B cell (primary cell): ENCODE data around the gene ENDOG. TPM values are rescaled to one million over a fixed set of nuclear protein-coding genes. Genes with fewer than 3 reads are reported as not detected.

ENCODE experiments used
- ATAC-seq: fragments of 200-7000 bp; cut with Tn5 transposase; one replicate; pipeline ENCODE4 v1.10.0; 2021; ENCODE audit warnings: low read depth, mild to moderate bottlenecking, moderate number of reproducible peaks, moderate library complexity
- CTCF ChIA-PET: fragments of 350-600 bp; sonication (Branson Sonifier 250); formaldehyde crosslinking; loops from one replicate; lab custom pipeline; 2021; ENCODE audit warnings: antibody characterized with exemption, inconsistent platforms; lab: Charles Lee
- POLR2A ChIA-PET: fragments of 350-600 bp; sonication (Branson Sonifier 250); formaldehyde crosslinking; loops from one replicate; lab custom pipeline; 2021; ENCODE audit warnings: antibody characterized with exemption; lab: Charles Lee
- DNase-seq: peaks from one replicate; pipeline ENCODE4 v3.0.0; 2013
- H2AFZ ChIP-seq: 2 replicates; pipeline ENCODE4 v1.6.1; 2012; ENCODE audit warnings: mild to moderate bottlenecking, low read depth, low read length; ENCODE audit not compliant: insufficient read depth, poor library complexity, severe bottlenecking
- H3K27ac ChIP-seq, 2 donors: 1 replicate in 1 of 2; 2 replicates in 1 of 2; pipeline ENCODE4 v1.5.1; 2012 to 2013; ENCODE audit warnings: low read length in 2 of 2, mild to moderate bottlenecking in 2 of 2, moderate library complexity in 1 of 2
- H3K27me3 ChIP-seq, 4 experiments: fragments of 200-600 bp in 1 of 4; sonication (generic) in 1 of 4; replicated peaks in 1 of 4; 1 replicate in 2 of 4; 2 replicates in 2 of 4; pipeline versions ENCODE4 v1.6.1 to v1.7.0; 2013 to 2016; ENCODE audit warnings: low read length in 3 of 4, mild to moderate bottlenecking in 2 of 4, mixed read lengths in 1 of 4, moderate library complexity in 1 of 4; ENCODE audit not compliant: insufficient read depth in 4 of 4, control insufficient read depth in 3 of 4; ENCODE audit errors: control extremely low read depth in 1 of 4
- H3K36me3 ChIP-seq, 2 experiments: replicated peaks in 1 of 2; 1 replicate in 1 of 2; 2 replicates in 1 of 2; pipeline versions ENCODE4 v1.6.1 to v1.7.1; 2013; ENCODE audit warnings: low read length in 1 of 2; ENCODE audit not compliant: insufficient read depth in 2 of 2, control insufficient read depth in 1 of 2; ENCODE audit errors: control extremely low read depth in 1 of 2, extremely low read depth in 1 of 2
- H3K4me1 ChIP-seq, 2 donors: fragments of 200-600 bp in 1 of 2; sonication (generic) in 1 of 2; 1 replicate in 1 of 2; 2 replicates in 1 of 2; pipeline versions ENCODE4 v1.5.1 to v1.6.1; 2013 to 2017; ENCODE audit warnings: low read length in 2 of 2; ENCODE audit not compliant: control insufficient read depth in 2 of 2, insufficient read depth in 2 of 2
- H3K4me2 ChIP-seq: replicated peaks from 2 replicates; pipeline ENCODE3; 2012; ENCODE audit warnings: mild to moderate bottlenecking, low read depth, low read length; ENCODE audit not compliant: poor library complexity, severe bottlenecking
- H3K4me3 ChIP-seq, 5 experiments: fragments of 200-600 bp in 1 of 5; sonication (generic) in 1 of 5; 1 replicate in 3 of 5; 2 replicates in 2 of 5; pipeline versions ENCODE4 v1.5.1 to v1.7.0; 2011 to 2016; ENCODE audit warnings: low read length in 4 of 5, mild to moderate bottlenecking in 4 of 5, low read depth in 2 of 5, control low read depth in 1 of 5, moderate library complexity in 1 of 5; ENCODE audit not compliant: insufficient read depth in 1 of 5; ENCODE audit errors: control extremely low read depth in 1 of 5, extremely low read depth in 1 of 5
- H3K79me2 ChIP-seq: fragments of 200-600 bp; sonication (generic); one replicate; pipeline ENCODE4 v1.6.0; 2016; ENCODE audit warnings: low read length; ENCODE audit not compliant: control insufficient read depth, insufficient read depth
- H3K9ac ChIP-seq: fragments of 200-600 bp; sonication (generic); 2 replicates; pipeline ENCODE4 v1.6.1; 2017; ENCODE audit warnings: mild to moderate bottlenecking, low read length, moderate library complexity
- H3K9me3 ChIP-seq, 3 donors: one replicate each; pipeline versions ENCODE4 v1.6.1 to v1.7.1; 2013; ENCODE audit warnings: low read length in 2 of 3; ENCODE audit not compliant: control insufficient read depth in 2 of 3, insufficient read depth in 1 of 3; ENCODE audit errors: control extremely low read depth in 1 of 3
- H4K20me1 ChIP-seq: 2 replicates; pipeline ENCODE4 v1.6.0; 2012; ENCODE audit warnings: mild to moderate bottlenecking, low read length; ENCODE audit not compliant: insufficient read depth, control insufficient read depth, poor library complexity, severe bottlenecking
- H3K27ac Mint-ChIP-seq: one replicate; pipeline ENCODE4 v1.8.0; 2021; ENCODE audit warnings: mixed read lengths
- H3K27me3 Mint-ChIP-seq: one replicate; pipeline ENCODE4 v1.8.0; 2021; ENCODE audit warnings: mixed read lengths
- H3K4me1 Mint-ChIP-seq: one replicate; pipeline ENCODE4 v1.8.0; 2021; ENCODE audit warnings: mixed read lengths
- H3K4me3 Mint-ChIP-seq: one replicate; pipeline ENCODE4 v1.8.0; 2021; ENCODE audit warnings: mixed read lengths
- H3K9me3 Mint-ChIP-seq: one replicate; pipeline ENCODE4 v1.8.0; 2022; ENCODE audit warnings: mixed read lengths; ENCODE audit not compliant: insufficient read depth
- CTCF ChIP-seq: fragments of 200-600 bp; IDR thresholded peaks from one replicate; pipeline ENCODE4 v1.8.0; 2022; ENCODE audit warnings: antibody characterized with exemption, mild to moderate bottlenecking
- EZH2 ChIP-seq: IDR thresholded peaks from 2 replicates; pipeline ENCODE4 v1.6.1; 2012; ENCODE audit warnings: borderline replicate concordance, low read depth, mild to moderate bottlenecking, moderate library complexity, low read length; ENCODE audit not compliant: insufficient read depth, poor library complexity, severe bottlenecking
- WGBS: methylation state at CpG from one replicate; pipeline ENCODE4 v1.1.5; 2013; ENCODE audit warnings: missing lambda C conversion rate; ENCODE audit not compliant: insufficient coverage; 5-methylcytosine and 5-hydroxymethylcytosine counted together
- intact Hi-C: fragments of 100-400 bp; cut with micrococcal nuclease; formaldehyde crosslinking; loops from one replicate; pipeline ENCODE4 v1.10.0; 2022
- polyA plus RNA-seq: library from polyadenylated mRNA; depleted of rRNA; stranded (reverse); fragments of >200 nt; gene quantifications from 2 replicates; pipeline ENCODE4 v1.2.3, GENCODE V29; 2012
- total RNA-seq, 2 donors: library from RNA; stranded (reverse); fragments of 120-200 nt in 1 of 2; gene quantifications; 1 replicate in 1 of 2; 2 replicates in 1 of 2; pipeline versions ENCODE4 v1.2.3 to v1.2.4, GENCODE V29; 2013 to 2022

Gene ENDOG
- total and polyA plus RNA-seq, 2 donors (not counting 1 experiment from before 2014, with no cell fraction given): 12.5 to 19.3 TPM

GRCh38 chr9:128828267-128828666 lies 10.0 kb downstream of the ENDOG start:
- peaks cover 4% of the 10 kb centered on the region for H4K20me1 ChIP-seq
- no peaks in the 10 kb centered on the region for H3K27me3 ChIP-seq
- no peak for DNase-seq
- Mint-ChIP-seq H3K4me1 (peaks cover 19% of the 10 kb centered on the region), H3K27me3 (no peaks in the 10 kb centered on the region), H3K9me3 (no peaks in the 10 kb centered on the region), H3K4me3 (peak overlapping the region; percentile 97), H3K27ac (peak overlapping the region; percentile 56)
- WGBS: 92% methylated on average over 4 of the region's 8 CpGs
- no peak overlapping the region for H3K4me3 ChIP-seq
- POLR2A ChIA-PET: no interaction called here
- CTCF ChIA-PET: interaction anchor here (2.4 kb wide), 1 partner anchor 10 kb away, joined by 14 read pairs; the partner anchor contains the start of gene ENDOG
- no peak overlapping the region for H2AFZ ChIP-seq
- H3K4me1 ChIP-seq: peaks cover 12 to 17% of the 10 kb centered on the region in 2 donors
- ATAC-seq: no peak
- H3K36me3 ChIP-seq: peaks cover 0 to 31% of the 10 kb centered on the region in 2 experiments
- no peak overlapping the region for H3K27ac ChIP-seq
- H3K9ac ChIP-seq: peak overlapping the region; percentile 79
- peak overlapping the region; percentile 74 for H3K4me2 ChIP-seq
- intact Hi-C loops: no loop called here
- H3K9me3 ChIP-seq: no peaks in the 10 kb centered on the region
- H3K79me2 ChIP-seq: peaks cover 20% of the 10 kb centered on the region
- no peak for TF ChIP-seq CTCF
- no peak for TF ChIP-seq EZH2

GRCh38 chr9:128828719-128829452 lies 10.6 kb downstream of the ENDOG start:
- peaks cover 20% of the 10 kb centered on the region for H3K79me2 ChIP-seq
- DNase-seq (peak; percentile 4), ATAC-seq (no peak)
- H3K4me1 Mint-ChIP-seq: peaks cover 19% of the 10 kb centered on the region
- peaks cover 4% of the 10 kb centered on the region for H4K20me1 ChIP-seq
- H3K36me3 ChIP-seq: peaks cover 0 to 33% of the 10 kb centered on the region in 2 experiments
- H3K9me3 ChIP-seq: no peaks in the 10 kb centered on the region
- no peaks in the 10 kb centered on the region for H3K27me3 Mint-ChIP-seq
- 28% methylated on average over 14 of the region's 18 CpGs for WGBS
- no peak for TF ChIP-seq EZH2
- H3K9ac ChIP-seq: peak overlapping the region; percentile 79
- ChIA-PET CTCF (interaction anchor here (1.2 to 2.4 kb wide), 4 partner anchors 11 to 99 kb away, joined by 5 to 14 read pairs (median 8); partner anchors contain the start of gene ENDOG), POLR2A (interaction anchor here (0.6 to 0.8 kb wide), 2 partner anchors 76 to 118 kb away, joined by 3 read pairs; no protein-coding TSS in a partner anchor)
- H3K4me2 ChIP-seq: peak overlapping the region; percentile 74
- intact Hi-C loops: loop anchor here (1.0 kb wide), 5 partner anchors 11 to 140 kb away; partner anchors contain the start of genes DOLK, ENDOG, LRRC8A and NUP188
- H3K27me3 ChIP-seq: no peaks in the 10 kb centered on the region
- H3K4me3 Mint-ChIP-seq: peak overlapping the region; percentile 97
- peak overlapping the region; percentile 42 to 74 for H3K27ac ChIP-seq
- H2AFZ ChIP-seq: peak overlapping the region; percentile 83
- peak overlapping the region; percentile 95 for H3K27ac Mint-ChIP-seq
- peak overlapping the region; percentile 43 to 97 (median 91) for H3K4me3 ChIP-seq
- no peaks in the 10 kb centered on the region for H3K9me3 Mint-ChIP-seq
- H3K4me1 ChIP-seq: peaks cover 12 to 17% of the 10 kb centered on the region in 2 donors
